ENCODE results near the gene SORCS3. TPM values are rescaled to one million over a fixed set of nuclear protein-coding genes. Genes with fewer than 3 reads are reported as not detected.

SORCS3 gene
- total and polyA plus RNA-seq, 4 donors, result 0.93 TPM; not detected in 3

DNA sequence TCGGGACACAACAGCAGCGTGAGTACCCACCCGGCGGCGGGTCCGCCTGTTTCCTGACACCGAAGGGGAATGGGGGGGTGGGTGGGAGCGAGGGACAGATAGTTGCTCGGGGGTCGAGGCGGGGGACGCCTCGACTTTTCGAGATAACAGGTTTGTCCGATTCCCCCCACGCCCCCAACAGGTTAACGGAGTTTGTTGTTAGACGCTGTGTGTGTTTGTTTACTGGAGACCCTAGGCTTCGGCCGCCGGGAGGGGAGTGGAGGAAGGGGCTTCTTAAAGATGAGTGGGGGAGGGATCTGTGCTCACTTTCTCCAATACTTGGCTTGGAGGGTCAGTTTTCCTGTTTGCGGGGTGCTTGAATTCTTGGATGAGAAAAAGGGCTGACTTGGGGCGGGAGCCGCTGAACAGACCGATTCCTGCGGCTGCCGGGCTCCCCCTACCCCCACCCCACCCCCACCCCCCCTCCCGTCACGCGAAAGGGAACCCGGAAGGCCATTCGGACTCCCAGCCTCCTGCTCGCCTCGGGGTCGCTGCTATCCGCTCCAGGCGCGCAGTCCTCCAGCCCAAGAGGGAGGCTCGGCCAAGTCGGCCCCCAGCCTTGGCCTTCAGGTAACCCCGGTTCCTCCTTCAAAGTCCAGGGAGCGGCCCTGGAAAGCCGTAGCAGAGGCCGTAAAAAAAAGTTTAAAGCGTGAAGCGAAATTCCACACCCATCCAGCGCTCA is 1.0 kb downstream of the SORCS3 start:
- Histone ChIP-seq H3K9ac (ENCODE audit: low read depth in 1 of 2, low read length in 2 of 2) (no peak overlapping the region), H3K36me3 (ENCODE audit: control insufficient read depth in 4 of 4, insufficient read depth in 3 of 4, low read depth in 1 of 4, low read length in 3 of 4) (no peaks in the 10 kb centered on the region), H3K9me3 (ENCODE audit: control insufficient read depth in 4 of 4, low read length in 3 of 4) (no peaks in the 10 kb centered on the region), H3K4me1 (ENCODE audit: control insufficient read depth in 4 of 4, insufficient read depth in 4 of 4, low read length in 3 of 4) (peaks cover 8 to 32% (median 12%) of the 10 kb centered on the region in 4 donors), H3K27ac (ENCODE audit: low read depth in 1 of 2, low read length in 2 of 2) (no peak overlapping the region), H3K27me3 (ENCODE audit: control insufficient read depth in 4 of 4, insufficient read depth in 4 of 4, low read length in 3 of 4) (peaks cover 2 to 27% (median 15%) of the 10 kb centered on the region in 4 donors), H3K4me3 (ENCODE audit: low read depth in 1 of 3, low read length in 3 of 3) (no peak overlapping the region)
- whole genome bisulfite sequencing, result 2% methylated on average over 47 of the region's 47 CpGs
- no peak for DNase-seq (ENCODE audit: low spot score)
- TF ChIP-seq, protein P1, sequence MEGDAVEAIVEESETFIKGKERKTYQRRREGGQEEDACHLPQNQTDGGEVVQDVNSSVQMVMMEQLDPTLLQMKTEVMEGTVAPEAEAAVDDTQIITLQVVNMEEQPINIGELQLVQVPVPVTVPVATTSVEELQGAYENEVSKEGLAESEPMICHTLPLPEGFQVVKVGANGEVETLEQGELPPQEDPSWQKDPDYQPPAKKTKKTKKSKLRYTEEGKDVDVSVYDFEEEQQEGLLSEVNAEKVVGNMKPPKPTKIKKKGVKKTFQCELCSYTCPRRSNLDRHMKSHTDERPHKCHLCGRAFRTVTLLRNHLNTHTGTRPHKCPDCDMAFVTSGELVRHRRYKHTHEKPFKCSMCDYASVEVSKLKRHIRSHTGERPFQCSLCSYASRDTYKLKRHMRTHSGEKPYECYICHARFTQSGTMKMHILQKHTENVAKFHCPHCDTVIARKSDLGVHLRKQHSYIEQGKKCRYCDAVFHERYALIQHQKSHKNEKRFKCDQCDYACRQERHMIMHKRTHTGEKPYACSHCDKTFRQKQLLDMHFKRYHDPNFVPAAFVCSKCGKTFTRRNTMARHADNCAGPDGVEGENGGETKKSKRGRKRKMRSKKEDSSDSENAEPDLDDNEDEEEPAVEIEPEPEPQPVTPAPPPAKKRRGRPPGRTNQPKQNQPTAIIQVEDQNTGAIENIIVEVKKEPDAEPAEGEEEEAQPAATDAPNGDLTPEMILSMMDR (IDR thresholded peaks at IDR 0.05; ENCODE audit: low read depth, low read length, missing input control), result no peak
- TF ChIP-seq HNF4G (IDR thresholded peaks at IDR 0.05) (no peak), GABPA (IDR thresholded peaks at IDR 0.05 in 1 of 2, conservative IDR thresholded peaks at IDR 0.05 in 1 of 2) (no peak), FOXA2 (IDR thresholded peaks at IDR 0.05) (no peak), EGR1 (IDR thresholded peaks at IDR 0.05; ENCODE audit: low read depth in 2 of 2) (no peak), FOXA1 (IDR thresholded peaks at IDR 0.05) (no peak), HNF4A (conservative IDR thresholded peaks at IDR 0.05) (no peak), SP1 (IDR thresholded peaks at IDR 0.05) (no peak), RXRA (IDR thresholded peaks at IDR 0.05) (no peak), TAF1 (conservative IDR thresholded peaks at IDR 0.05) (no peak), RAD21 (IDR thresholded peaks at IDR 0.05) (no peak), NR2F2 (IDR thresholded peaks at IDR 0.05) (no peak), YY1 (IDR thresholded peaks at IDR 0.05) (no peak), JUND (IDR thresholded peaks at IDR 0.05) (no peak)
- TF ChIP-seq, protein P2, sequence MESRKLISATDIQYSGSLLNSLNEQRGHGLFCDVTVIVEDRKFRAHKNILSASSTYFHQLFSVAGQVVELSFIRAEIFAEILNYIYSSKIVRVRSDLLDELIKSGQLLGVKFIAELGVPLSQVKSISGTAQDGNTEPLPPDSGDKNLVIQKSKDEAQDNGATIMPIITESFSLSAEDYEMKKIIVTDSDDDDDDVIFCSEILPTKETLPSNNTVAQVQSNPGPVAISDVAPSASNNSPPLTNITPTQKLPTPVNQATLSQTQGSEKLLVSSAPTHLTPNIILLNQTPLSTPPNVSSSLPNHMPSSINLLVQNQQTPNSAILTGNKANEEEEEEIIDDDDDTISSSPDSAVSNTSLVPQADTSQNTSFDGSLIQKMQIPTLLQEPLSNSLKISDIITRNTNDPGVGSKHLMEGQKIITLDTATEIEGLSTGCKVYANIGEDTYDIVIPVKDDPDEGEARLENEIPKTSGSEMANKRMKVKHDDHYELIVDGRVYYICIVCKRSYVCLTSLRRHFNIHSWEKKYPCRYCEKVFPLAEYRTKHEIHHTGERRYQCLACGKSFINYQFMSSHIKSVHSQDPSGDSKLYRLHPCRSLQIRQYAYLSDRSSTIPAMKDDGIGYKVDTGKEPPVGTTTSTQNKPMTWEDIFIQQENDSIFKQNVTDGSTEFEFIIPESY (IDR thresholded peaks at IDR 0.05), result no peak
- TF ChIP-seq, protein P3, sequence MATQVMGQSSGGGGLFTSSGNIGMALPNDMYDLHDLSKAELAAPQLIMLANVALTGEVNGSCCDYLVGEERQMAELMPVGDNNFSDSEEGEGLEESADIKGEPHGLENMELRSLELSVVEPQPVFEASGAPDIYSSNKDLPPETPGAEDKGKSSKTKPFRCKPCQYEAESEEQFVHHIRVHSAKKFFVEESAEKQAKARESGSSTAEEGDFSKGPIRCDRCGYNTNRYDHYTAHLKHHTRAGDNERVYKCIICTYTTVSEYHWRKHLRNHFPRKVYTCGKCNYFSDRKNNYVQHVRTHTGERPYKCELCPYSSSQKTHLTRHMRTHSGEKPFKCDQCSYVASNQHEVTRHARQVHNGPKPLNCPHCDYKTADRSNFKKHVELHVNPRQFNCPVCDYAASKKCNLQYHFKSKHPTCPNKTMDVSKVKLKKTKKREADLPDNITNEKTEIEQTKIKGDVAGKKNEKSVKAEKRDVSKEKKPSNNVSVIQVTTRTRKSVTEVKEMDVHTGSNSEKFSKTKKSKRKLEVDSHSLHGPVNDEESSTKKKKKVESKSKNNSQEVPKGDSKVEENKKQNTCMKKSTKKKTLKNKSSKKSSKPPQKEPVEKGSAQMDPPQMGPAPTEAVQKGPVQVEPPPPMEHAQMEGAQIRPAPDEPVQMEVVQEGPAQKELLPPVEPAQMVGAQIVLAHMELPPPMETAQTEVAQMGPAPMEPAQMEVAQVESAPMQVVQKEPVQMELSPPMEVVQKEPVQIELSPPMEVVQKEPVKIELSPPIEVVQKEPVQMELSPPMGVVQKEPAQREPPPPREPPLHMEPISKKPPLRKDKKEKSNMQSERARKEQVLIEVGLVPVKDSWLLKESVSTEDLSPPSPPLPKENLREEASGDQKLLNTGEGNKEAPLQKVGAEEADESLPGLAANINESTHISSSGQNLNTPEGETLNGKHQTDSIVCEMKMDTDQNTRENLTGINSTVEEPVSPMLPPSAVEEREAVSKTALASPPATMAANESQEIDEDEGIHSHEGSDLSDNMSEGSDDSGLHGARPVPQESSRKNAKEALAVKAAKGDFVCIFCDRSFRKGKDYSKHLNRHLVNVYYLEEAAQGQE (IDR thresholded peaks at IDR 0.05), result no peak
- TF ChIP-seq, protein P4, sequence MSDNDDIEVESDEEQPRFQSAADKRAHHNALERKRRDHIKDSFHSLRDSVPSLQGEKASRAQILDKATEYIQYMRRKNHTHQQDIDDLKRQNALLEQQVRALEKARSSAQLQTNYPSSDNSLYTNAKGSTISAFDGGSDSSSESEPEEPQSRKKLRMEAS (IDR thresholded peaks at IDR 0.05), result no peak
- TF ChIP-seq, protein P5, sequence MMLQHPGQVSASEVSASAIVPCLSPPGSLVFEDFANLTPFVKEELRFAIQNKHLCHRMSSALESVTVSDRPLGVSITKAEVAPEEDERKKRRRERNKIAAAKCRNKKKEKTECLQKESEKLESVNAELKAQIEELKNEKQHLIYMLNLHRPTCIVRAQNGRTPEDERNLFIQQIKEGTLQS (IDR thresholded peaks at IDR 0.05), result no peak
